C1 segment of cervical spinal cord (tissue), 14 donors: ENCODE measurements around the gene IFNLR1.

Source experiments
- DNase-seq, 14 donors: peaks; one replicate each; lab custom pipeline; 2025; lab: John Stamatoyannopoulos, UW

IFNLR1 gene

DNA sequence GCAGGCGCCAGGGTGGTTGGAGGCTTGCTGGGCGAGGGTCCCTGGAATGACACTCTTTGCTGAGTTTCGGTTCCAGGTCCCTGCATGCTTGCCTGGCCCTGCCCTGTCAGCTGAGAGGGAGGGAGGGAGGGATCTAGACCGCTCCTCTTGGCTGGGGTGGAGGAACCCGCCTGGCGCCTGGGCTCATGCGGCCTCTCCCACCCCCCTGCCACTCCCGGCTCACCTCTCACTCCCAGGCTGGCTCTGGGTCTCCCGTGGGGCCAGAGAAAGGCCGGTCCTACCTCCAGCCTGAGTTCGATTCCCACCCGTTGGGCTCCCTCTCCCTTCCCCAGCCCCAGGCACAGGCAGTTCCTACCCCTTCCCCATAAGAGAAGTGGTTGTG, 19.0 kb upstream of the IFNLR1 start:
- no peak for DNase-seq

DNA sequence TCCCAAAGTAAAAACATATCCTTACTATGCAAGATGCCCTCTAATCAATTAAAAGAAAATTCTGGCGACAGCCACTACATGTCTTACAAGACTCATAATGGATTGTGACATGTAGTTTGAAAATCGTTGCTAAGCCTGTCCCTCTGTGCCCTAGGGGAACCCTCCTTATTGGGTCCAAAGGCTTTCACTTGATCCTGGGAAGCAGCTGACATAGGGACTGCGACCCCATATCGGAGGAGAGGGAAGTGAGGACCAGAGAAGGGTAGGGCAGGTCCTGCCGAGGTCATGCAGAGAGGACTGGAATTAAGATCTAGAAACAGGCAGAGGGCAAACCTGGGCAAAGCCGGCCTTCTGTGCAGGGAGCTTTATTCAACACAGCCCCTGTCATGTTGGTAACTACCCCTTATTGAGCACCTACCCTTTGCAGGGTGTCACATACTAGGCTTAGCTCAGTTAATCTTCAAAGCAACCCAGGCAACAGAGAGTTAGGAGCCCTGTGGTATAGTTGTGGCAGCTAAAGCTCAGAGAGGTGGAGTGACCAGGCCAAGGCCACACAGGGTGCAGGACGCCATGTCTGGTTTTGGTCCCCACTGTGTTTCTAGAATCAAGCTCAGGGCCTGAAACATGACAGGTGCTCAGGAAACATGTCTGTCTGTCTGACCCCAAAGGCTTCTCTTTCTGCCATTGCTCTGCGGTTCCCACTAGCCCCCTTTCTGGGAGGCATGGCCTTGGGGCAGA, 18.4 kb upstream of the IFNLR1 start:
- no peak for DNase-seq

GRCh38 chr1:24204116-24204515, 17.0 kb upstream of the IFNLR1 start:
- DNase-seq, result no peak

GRCh38 chr1:24203404-24203803, 16.3 kb upstream of the IFNLR1 start:
- peak in 1 of 14 donors; percentile 44 for DNase-seq

DNA sequence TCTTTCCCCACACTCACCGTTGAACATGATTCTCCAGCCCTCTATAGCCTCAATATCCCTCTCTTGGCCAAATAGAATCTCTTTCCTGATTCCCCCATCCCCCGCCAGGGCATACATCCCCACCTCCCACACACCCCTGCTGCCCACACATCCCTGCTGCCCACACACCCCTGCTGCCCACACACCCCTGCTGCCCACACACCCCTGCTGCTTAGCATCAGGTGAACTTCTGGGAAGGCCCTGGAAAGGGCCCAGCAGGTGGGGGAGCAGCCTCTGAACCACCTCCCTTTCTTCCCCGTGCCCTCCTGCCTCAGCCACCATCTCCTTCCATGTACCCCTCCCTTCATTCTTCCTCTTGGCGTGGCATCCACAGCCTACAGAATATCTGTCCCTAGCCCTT, 15.9 kb upstream of the IFNLR1 start:
- DNase-seq, result no peak

DNA sequence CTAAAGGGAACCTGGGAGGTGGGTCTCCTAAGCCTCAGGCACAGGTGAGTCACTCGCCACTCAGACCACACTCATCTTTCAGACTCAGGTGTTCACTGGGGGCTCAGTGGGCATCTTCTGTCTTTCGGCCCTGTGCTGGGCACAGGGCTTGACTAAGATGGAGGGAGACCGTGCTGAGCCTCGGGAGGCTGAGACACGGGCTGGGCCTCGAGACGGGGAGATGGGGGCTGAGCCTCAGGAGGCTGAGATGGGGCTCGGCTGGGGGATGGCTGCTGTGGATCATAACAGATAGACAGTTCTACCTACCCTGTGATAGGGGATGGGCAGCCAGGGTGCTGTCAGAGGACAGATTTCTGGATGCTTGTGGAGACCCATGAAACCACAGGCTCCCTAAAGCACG, 15.5 kb upstream of the IFNLR1 start:
- DNase-seq, result peak in 1 of 14 donors; percentile 26

- DNase-seq, result peak in 12 of 14 donors; percentile 36 to 98 (median 70)
Observed at GRCh38 chr1:24201941-24202440, 14.9 kb upstream of the IFNLR1 start.

GRCh38 chr1:24199291-24199900, 12.3 kb upstream of the IFNLR1 start:
- DNase-seq, result peak in 11 of 14 donors; percentile 24 to 69 (median 34)

GRCh38 chr1:24198766-24199165, 11.7 kb upstream of the IFNLR1 start:
- no peak for DNase-seq

DNA sequence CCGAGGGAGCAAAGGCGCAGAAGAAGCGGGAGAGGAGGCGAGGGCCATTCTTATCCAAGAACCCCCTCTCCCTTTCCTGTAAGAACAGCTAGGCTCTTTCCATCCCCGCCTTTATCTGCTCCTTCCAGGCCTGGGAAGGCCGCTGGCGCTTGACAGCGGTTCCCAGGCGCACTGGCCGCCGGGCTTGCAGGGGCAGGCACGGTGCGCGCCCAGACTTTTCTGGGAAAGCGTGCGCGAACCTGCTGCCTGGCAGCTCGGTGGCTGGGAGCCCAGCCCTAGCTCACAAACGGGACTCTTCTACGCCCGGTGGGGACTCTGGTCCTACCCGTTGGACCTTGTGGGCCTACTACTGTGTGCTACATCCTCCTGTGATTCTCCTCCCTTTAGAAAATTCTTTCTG, 8.8 kb upstream of the IFNLR1 start:
- peak in 1 of 14 donors; percentile 26 for DNase-seq

- no peak for DNase-seq
Observed at GRCh38 chr1:24195136-24195535, 8.0 kb upstream of the IFNLR1 start.

GRCh38 chr1:24193046-24193445, 6.0 kb upstream of the IFNLR1 start:
- no peak for DNase-seq

GRCh38 chr1:24191860-24192259, 4.8 kb upstream of the IFNLR1 start:
- no peak for DNase-seq

DNA sequence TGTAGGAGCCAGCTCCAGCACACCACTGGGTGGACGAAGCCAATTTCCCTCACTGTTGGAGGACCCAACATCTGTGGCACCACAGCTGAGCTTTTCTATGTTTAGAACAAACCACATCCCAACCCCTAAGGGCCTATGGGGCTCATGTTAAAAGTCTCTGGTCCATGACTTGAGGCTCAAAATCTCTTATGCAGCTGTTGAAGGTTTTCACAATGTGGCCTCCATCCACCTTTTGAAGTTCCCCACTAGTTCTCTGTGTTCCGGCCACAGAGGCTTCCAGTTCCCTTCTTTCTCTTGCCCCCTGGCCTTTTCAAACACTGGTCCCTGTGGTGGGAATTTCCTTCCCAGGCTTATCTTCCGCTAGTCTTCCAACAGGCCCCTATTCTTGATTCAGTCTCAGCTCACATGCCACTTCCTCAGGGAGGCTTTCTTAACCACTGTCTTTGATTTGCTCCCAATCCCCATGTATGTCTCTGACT, 3.9 kb upstream of the IFNLR1 start:
- no peak for DNase-seq

GRCh38 chr1:24189528-24189927, 2.4 kb upstream of the IFNLR1 start:
- peak in 2 of 14 donors; percentile 36 to 91 for DNase-seq

GRCh38 chr1:24186711-24186992, 437 bp downstream of the IFNLR1 start:
- peak in 1 of 14 donors; percentile 46 for DNase-seq

GRCh38 chr1:24186031-24186710, 918 bp downstream of the IFNLR1 start:
- no peak for DNase-seq

- DNase-seq, result no peak
Observed at GRCh38 chr1:24185076-24185475, 2.0 kb downstream of the IFNLR1 start.

DNA sequence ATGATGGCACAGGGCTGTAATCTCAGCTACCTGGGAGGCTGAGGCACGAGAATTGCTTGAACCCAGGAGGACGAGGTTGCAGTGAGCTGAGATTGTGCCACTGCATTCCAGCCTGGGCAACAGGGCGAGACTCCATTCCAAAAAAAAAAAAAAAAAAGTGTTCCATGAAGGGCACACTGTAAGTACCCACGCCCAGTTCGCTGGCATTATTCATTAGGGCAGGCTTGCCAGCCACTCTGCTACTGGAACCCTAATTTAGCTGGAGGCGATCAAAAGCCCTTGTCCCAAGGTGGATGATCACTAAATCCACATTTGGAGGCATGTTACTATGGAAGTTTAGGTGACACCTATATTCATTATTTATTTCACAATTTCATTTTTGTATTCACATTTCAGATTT, 5.0 kb downstream of the IFNLR1 start:
- no peak for DNase-seq

- DNase-seq, result no peak
Observed at GRCh38 chr1:24181619-24182018, 5.5 kb downstream of the IFNLR1 start.

DNA sequence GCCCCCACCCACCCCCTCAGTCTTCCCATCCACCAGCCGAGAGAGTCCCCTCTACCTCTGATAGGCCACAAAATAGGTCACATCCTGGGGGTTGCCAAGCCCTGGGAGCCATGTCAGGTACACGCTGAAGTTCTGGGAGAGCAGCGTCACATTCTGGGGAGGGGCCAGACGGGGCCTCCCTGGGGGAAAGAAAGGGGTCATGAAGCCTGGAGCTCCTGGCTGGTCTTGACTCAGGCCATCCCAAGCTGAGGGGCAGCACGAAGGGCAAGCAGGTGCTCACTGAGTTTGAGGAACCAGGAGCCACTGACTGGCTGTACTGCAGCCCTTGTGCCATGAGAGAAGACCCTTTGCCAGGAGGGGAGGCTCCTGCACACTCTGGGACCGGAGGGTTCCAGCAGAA, 6.4 kb downstream of the IFNLR1 start:
- no peak for DNase-seq

- DNase-seq, result no peak
Observed at GRCh38 chr1:24179251-24179840, 7.7 kb downstream of the IFNLR1 start.
